Measurements from ENCODE around the gene SLC40A1.
A peak's percentile ranks its signal among the peaks of the same experiment; 100 is the strongest.
"Not testable (repeated sequence)": the region's sequence is repeated elsewhere in the genome, so short reads cannot be mapped to it uniquely, and the experiment has no call there.

Gene SLC40A1, protein sequence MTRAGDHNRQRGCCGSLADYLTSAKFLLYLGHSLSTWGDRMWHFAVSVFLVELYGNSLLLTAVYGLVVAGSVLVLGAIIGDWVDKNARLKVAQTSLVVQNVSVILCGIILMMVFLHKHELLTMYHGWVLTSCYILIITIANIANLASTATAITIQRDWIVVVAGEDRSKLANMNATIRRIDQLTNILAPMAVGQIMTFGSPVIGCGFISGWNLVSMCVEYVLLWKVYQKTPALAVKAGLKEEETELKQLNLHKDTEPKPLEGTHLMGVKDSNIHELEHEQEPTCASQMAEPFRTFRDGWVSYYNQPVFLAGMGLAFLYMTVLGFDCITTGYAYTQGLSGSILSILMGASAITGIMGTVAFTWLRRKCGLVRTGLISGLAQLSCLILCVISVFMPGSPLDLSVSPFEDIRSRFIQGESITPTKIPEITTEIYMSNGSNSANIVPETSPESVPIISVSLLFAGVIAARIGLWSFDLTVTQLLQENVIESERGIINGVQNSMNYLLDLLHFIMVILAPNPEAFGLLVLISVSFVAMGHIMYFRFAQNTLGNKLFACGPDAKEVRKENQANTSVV

GRCh38 chr2:189580658-189581353 is at the start of gene SLC40A1:
Gene SLC40A1, minus strand, starts transcription at chr2:189580786. Its CDS starts 326 bp downstream, at chr2:189580460.
- DNase-seq, result peak; percentile 15

- no peak for DNase-seq
These were observed 49.2 kb upstream of the SLC40A1 start for GRCh38 chr2:189629531-189630453.

GRCh38 chr2:189628817-189629530 is 48.4 kb upstream of the SLC40A1 start:
- no peak for DNase-seq

DNA sequence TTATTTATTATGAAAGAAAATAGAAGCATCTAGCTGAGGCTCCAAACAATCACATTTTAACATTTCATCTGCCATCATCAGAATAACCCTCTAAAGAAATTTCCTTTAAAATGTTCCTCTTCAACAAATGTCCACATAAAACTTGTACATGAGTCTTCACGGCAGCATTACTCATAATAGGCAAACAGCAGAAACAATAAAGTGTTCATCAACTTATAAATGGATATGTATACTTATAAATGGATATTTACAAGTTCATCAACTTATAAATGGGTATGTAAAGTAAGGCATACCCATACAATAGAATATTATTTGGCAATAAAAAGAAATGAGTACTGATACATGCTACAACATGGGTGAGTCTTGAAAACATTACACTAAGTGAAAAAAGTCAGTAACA is 47.2 kb upstream of the SLC40A1 start:
- DNase-seq, result no peak

GRCh38 chr2:189625636-189626035 is 45.0 kb upstream of the SLC40A1 start:
- DNase-seq, result no peak

DNA sequence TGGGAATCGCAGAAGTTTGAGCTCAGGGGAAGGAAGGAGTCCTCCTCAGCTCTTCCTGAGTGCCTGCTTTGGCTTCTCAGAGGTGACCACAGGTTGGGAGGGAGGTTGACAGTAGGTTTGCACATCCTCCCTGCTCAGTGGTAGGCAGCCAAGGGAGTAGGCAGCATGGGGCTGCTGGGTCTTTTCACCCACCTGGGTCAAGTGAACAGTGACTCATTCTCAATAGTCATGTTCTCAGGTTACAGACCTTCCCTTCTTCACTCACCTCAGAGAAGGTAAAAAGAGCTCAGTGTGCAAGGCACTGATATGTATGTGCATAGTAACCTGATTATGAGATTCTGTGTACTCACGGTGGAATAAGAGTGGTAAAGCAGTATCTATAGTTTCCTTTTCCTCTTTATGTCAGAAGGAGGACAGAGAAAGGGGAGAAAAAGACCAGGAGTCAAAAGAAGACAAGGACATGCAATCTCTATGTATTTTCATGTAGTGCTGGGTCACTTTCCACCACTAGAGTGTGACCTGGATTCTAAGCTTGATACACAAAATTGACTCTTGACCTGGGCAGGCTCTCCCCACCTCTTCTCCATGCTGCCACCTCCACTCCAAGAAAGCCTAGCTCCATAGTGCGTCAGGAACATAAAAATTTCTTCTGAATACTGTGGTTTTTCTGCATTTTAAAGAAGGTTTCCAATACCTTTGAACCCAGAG is 44.2 kb upstream of the SLC40A1 start:
- DNase-seq, result no peak

GRCh38 chr2:189623049-189623448 is 42.5 kb upstream of the SLC40A1 start:
- DNase-seq, result no peak

DNA sequence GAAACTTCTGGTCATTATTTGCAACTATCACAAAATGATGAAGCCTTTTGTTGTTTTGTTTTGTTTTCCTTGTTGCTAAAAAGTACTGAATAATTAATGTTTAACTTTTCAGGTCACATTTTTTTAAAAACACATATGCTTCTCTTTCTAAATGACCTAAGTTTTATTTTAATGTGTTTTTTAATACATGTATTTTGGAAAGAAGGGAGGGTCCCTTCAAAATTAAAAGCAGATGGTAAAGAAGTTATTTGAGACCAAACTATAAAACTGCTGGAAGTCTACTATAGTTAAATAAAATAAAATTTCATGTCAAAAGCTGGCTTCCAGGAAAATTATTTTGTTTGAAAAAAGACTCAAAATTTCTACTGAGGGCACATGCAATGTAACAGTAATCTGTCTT is 41.2 kb upstream of the SLC40A1 start:
- no peak for DNase-seq

DNA sequence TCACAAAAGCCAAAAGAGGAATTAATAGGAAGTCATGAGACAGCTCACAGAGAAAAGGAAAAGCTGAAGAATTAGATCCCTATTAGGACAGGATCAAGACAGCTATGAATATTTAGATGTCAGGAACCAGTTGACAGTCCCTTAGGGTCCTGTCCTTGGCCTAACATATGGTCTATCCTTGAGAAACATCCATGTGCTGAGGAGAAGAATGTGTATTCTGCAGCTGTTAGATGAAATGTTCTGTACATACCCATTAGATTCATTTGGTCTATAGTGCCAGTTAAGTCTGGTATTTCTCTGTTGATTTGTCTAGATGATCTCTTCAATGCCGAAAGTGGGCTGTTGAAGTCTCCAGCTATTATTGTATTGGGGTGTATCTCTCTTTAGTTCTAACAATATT is 37.6 kb upstream of the SLC40A1 start:
- no peak for DNase-seq

DNA sequence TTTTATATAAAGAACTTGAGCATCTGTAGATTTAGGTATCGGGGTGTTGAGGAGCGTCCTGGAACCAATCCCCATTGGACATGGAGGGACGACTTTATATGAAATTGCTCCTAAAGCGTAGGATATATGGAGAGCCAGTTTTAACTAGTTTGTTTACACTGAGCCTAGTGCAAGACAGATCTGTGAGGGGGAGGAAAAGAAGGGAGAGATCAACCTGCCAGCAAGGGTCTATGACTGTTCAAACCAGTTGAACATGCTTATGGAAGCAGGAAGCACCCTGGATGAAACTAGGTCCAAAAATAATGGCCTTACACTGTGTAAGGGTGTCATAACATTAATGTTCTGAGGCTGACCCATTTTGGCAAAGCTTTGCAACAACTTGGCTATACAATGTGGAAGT is 34.0 kb upstream of the SLC40A1 start:
- no peak for DNase-seq

- no peak for DNase-seq
These were observed 33.2 kb upstream of the SLC40A1 start for GRCh38 chr2:189613650-189614420.

DNA sequence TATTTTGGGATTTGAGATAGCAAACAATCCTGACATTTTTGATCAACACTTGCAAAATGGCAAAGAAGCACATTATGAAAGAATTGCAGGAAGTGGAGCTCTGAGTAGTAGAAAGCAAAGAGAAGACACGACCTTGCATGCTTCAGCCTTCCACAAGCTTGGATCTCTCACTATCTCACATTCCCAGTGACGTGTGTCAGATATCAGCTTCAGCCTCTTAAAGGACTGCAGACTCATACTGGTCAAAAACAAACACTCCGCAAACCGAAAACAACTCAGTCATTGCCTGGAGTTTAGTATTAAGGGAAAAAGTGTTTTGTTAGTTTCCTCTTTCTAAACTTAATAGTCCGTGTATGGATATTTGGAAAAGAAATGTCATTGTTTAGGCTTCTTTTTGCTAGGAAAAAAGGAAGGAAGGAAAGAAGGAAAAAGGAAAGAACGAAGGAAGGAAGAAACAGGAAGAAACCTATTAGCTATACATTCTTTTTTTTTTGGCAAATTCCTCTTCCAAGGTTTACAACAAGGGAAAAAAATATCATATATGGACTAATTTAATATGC is 32.6 kb upstream of the SLC40A1 start:
- DNase-seq, result peak; percentile 12

- no peak for DNase-seq
These were observed 30.1 kb upstream of the SLC40A1 start for GRCh38 chr2:189610700-189611099.

- DNase-seq, result no peak
These were observed 29.3 kb upstream of the SLC40A1 start for GRCh38 chr2:189609853-189610252.

DNA sequence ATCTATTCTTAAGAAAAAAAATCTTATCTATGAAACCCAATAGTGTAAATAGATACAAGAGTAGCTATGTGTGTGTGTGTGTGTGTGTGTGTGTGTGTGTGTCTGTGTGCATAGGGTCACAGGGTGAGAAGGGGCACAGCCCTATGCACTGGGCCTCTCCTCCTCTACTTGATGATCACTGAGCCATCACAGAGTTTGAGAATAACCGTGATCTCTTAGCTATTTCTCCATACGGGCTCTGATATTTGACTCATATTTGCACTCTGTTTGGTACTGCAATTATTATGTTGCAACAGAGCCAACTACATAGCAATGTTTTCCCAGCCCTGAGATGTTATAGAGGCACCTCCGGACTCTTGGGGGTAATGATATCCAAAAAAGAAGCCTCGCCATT is 28.8 kb upstream of the SLC40A1 start:
- DNase-seq, result no peak

- no peak for DNase-seq
These were observed 28.3 kb upstream of the SLC40A1 start for GRCh38 chr2:189608795-189609422.

DNA sequence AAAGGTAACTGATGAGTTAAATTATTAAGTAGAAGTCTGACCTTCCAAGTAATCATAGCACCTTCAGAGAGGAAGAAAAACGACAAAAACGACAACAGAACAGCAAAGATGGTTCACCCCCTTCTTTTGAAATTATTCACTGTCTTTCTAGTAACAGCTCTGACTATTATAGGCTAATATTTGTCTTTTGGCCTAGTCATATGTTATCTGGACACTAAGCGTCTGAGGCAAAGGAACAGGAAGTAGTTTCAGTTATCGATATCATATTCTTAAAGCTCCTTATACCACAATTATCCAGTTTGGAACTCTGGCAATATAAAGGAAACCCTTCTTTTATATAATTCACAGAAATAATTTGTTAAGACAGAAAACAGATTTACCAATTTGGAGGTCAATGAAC is 27.6 kb upstream of the SLC40A1 start:
- no peak for DNase-seq

DNA sequence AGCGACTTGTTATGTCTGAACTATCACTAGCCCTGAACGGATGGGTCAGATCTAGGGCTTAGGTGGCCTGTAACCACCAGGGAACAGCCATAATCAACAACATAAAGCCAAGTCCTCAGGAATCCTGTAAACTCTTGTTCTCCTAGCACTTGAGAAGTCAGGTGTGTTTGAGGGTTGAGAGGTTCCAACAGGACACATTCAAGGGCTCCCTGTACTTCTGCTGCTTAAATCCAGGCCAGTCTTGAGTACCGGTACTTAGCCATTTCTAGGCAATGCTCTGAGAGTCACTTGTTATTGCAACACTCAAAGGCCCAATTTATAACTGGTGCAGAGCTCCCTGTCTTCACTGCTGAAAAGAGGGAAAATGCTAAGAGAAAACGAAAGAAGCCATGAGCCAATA is 21.6 kb upstream of the SLC40A1 start:
- DNase-seq, result no peak

GRCh38 chr2:189601652-189602051 is 21.1 kb upstream of the SLC40A1 start:
- not testable (repeated sequence) for DNase-seq

GRCh38 chr2:189601043-189601442 is 20.5 kb upstream of the SLC40A1 start:
- no peak for DNase-seq

Data from inflammatory macrophage treated with lipopolysaccharide for 4 hours (primary cell).